LNCaP clone FGC (cell line): ENCODE results near the gene XKR7.

ENCODE experiments used
- DNase-seq: peaks from one replicate; pipeline ENCODE4 v3.0.0-alpha.2; 2011; ENCODE audit warnings: low read depth
- H3K4me3 ChIP-seq: 2 replicates; pipeline ENCODE4 v1.5.1; 2011; ENCODE audit warnings: mild to moderate bottlenecking, low read depth, low read length, control low read depth
- CTCF ChIP-seq: IDR thresholded peaks from 2 replicates; pipeline ENCODE4 v1.5.1; 2012; ENCODE audit warnings: mild to moderate bottlenecking; ENCODE audit not compliant: control insufficient read depth, insufficient read depth; ENCODE audit errors: extremely low read depth

XKR7 gene

GRCh38 chr20:31933698-31934097 lies 34.3 kb upstream of the XKR7 start:
- no peak for TF ChIP-seq CTCF

GRCh38 chr20:31934491-31934890 lies 33.5 kb upstream of the XKR7 start:
- no peak for DNase-seq
- no peak for TF ChIP-seq CTCF
- H3K4me3 ChIP-seq: no peak overlapping the region

More at GRCh38 chr20:31933698-31934097, 34.3 kb upstream of the XKR7 start:
- no peak overlapping the region for H3K4me3 ChIP-seq
- DNase-seq: no peak

- no peak for TF ChIP-seq CTCF
- H3K4me3 ChIP-seq: no peak overlapping the region
- DNase-seq: no peak
Observed at GRCh38 chr20:31934968-31935764, 32.8 kb upstream of the XKR7 start.

- H3K4me3 ChIP-seq: no peak overlapping the region
- TF ChIP-seq CTCF: no peak
- no peak for DNase-seq
Observed at GRCh38 chr20:31936420-31936819, 31.5 kb upstream of the XKR7 start.

GRCh38 chr20:31937820-31938219 lies 30.1 kb upstream of the XKR7 start:
- no peak overlapping the region for H3K4me3 ChIP-seq
- DNase-seq: no peak
- no peak for TF ChIP-seq CTCF

- H3K4me3 ChIP-seq: no peak overlapping the region
- no peak for TF ChIP-seq CTCF
- no peak for DNase-seq
Observed at GRCh38 chr20:31939661-31940060, 28.3 kb upstream of the XKR7 start.

- peak; percentile 97 for DNase-seq
- 0 out of 2 replicates have a peak overlapping the region, but pooled peaks have one; percentile 24 for H3K4me3 ChIP-seq
- no peak for TF ChIP-seq CTCF
Observed at GRCh38 chr20:31943052-31943471, 24.9 kb upstream of the XKR7 start.
